Ovary (tissue), 9 donors: ENCODE results near the gene ATP6V1F. TPM values are rescaled to one million over a fixed set of nuclear protein-coding genes. Genes with fewer than 3 reads are reported as not detected.

ENCODE experiments used
- DNase-seq, 5 donors: peaks; one replicate each; pipeline ENCODE4 v3.0.0-alpha.2; 2019 to 2020
- H3K27ac ChIP-seq, 2 donors: fragments of 200-600 bp; one replicate each; pipeline versions ENCODE4 v1.5.1 to v1.8.0; 2019 to 2022
- H3K27me3 ChIP-seq: fragments of 200-600 bp; one replicate; pipeline ENCODE4 v1.8.0; 2022
- H3K36me3 ChIP-seq: fragments of 200-600 bp; sonication (generic); one replicate; pipeline ENCODE4 v1.5.1; 2019
- H3K4me1 ChIP-seq: one replicate; pipeline ENCODE4 v1.8.1; 2013; ENCODE audit warnings: mild to moderate bottlenecking, moderate library complexity; ENCODE audit not compliant: insufficient read depth
- H3K4me3 ChIP-seq: fragments of 200-600 bp; sonication (generic); one replicate; pipeline ENCODE4 v1.5.1; 2017
- H3K9me3 ChIP-seq, 2 donors: fragments of 200-600 bp in 1 of 2; sonication (generic) in 1 of 2; one replicate each; pipeline versions ENCODE4 v1.5.1 to v1.8.1; 2013 to 2019; ENCODE audit warnings: mild to moderate bottlenecking in 1 of 2, moderate library complexity in 1 of 2
- CTCF ChIP-seq, 3 donors: fragments of 450-650 bp in 2 of 3; fragments of 200-600 bp in 1 of 3; IDR thresholded peaks; one replicate each; pipeline versions ENCODE4 v1.5.1 to v1.8.0; 2016 to 2022; ENCODE audit warnings: antibody characterized with exemption in 3 of 3, mild to moderate bottlenecking in 1 of 3
- EP300 ChIP-seq: sonication (generic); formaldehyde crosslinking; IDR thresholded peaks from one replicate; pipeline ENCODE4 v1.6.1; 2017; ENCODE audit warnings: antibody characterized with exemption
- POLR2A ChIP-seq: fragments of 450-650 bp; IDR thresholded peaks from one replicate; pipeline ENCODE4 v1.6.1; 2017; ENCODE audit warnings: antibody characterized with exemption, mild to moderate bottlenecking, moderate library complexity
- WGBS, 3 donors: extraction: QIAGEN DNeasy Blood & Tissue Kit in 1 of 3; methylation state at CpG; one replicate each; pipeline versions ENCODE4 v1.1.5 to v1.1.7; 2013 to 2017; 5-methylcytosine and 5-hydroxymethylcytosine counted together
- intact Hi-C, 4 donors: fragments of 100-400 bp; cut with DNase I; formaldehyde crosslinking; loops; one replicate each; pipeline versions ENCODE4 v1.11.0 to v1.15.1; 2022 to 2023
- polyA plus RNA-seq, 2 donors: library from polyadenylated mRNA; stranded (reverse); fragments of 200-250 nt in 1 of 2; fragments of 350-450 nt in 1 of 2; fragmentation: Illumina TruSeq in 1 of 2; extraction: RNeasy Lipid Tissue Mini Kit (QIAGEN cat#74804) in 1 of 2; gene quantifications; one replicate each; pipeline ENCODE4 v1.2.3, GENCODE V29; 2013 to 2014
- total RNA-seq, 7 donors: library from RNA; depleted of rRNA in 2 of 7; stranded (reverse); fragments of >200 nt in 2 of 7; fragmentation: NEBNext Ultra II Directional in 3 of 7; extraction: Animal tissue kit (Norgen Biotek cat#: 25700) in 3 of 7; gene quantifications; one replicate each; pipeline versions ENCODE4 v1.1.0 to v1.2.4, GENCODE V29; 2016 to 2023
- donor health status: DM: no; HTN: no; CAD: no; lungs with moderate emphysema.
- donor health status: DM: no; HTN: no; CAD: no.
- donor health status: Bipolar disorder and iron deficiency.
- donor health status: DM: yes; HTN: yes; CAD: no.
- donor health status: DM: no; HTN: no; CAD: no.
- donor health status: DM: yes; HTN: yes; CAD: no.

Gene ATP6V1F
- total and polyA plus RNA-seq, 9 donors, result 57.3 to 128 (median 85.4) TPM

GRCh38 chr7:128838109-128838779 is 24.4 kb upstream of the ATP6V1F start:
- peak in 2 of 5 donors; percentile 18 to 23 for DNase-seq
- WGBS, 3 donors, result 90 to 91% (median 91%) methylated on average over 15 to 22 of the region's 22 CpGs
- intact Hi-C loops, result no loop called here
- Histone ChIP-seq H3K27ac (no peak overlapping the region), H3K4me3 (no peak overlapping the region), H3K27me3 (no peaks in the 10 kb centered on the region), H3K9me3 (no peaks in the 10 kb centered on the region), H3K4me1 (peaks cover 5% of the 10 kb centered on the region), H3K36me3 (no peaks in the 10 kb centered on the region)
- TF ChIP-seq POLR2A (no peak), EP300 (no peak), CTCF (IDR thresholded peaks at IDR 0.05) (no peak)

- H3K4me3 ChIP-seq, result no peak overlapping the region
- WGBS, 3 donors, result 86 to 90% (median 88%) methylated on average over 17 of the region's 17 CpGs
- no peaks in the 10 kb centered on the region for H3K4me1 ChIP-seq
- no peaks in the 10 kb centered on the region for H3K9me3 ChIP-seq
- intact Hi-C loops, result no loop called here
- no peak for DNase-seq
- H3K36me3 ChIP-seq, result no peaks in the 10 kb centered on the region
- no peak overlapping the region for H3K27ac ChIP-seq
- no peak for TF ChIP-seq EP300
- TF ChIP-seq POLR2A, result no peak
- TF ChIP-seq CTCF (IDR thresholded peaks at IDR 0.05), result no peak
- H3K27me3 ChIP-seq, result no peaks in the 10 kb centered on the region
Measured at GRCh38 chr7:128838981-128839731, 23.5 kb upstream of the ATP6V1F start.

GRCh38 chr7:128839751-128840177 is 22.9 kb upstream of the ATP6V1F start:
- TF ChIP-seq POLR2A (no peak), CTCF (IDR thresholded peaks at IDR 0.05) (no peak), EP300 (no peak)
- Histone ChIP-seq H3K4me3 (no peak overlapping the region), H3K9me3 (no peaks in the 10 kb centered on the region), H3K27ac (no peak overlapping the region), H3K36me3 (no peaks in the 10 kb centered on the region), H3K27me3 (no peaks in the 10 kb centered on the region), H3K4me1 (no peaks in the 10 kb centered on the region)
- WGBS, 3 donors, result 83 to 86% (median 83%) methylated on average over 13 of the region's 13 CpGs
- DNase-seq, result peak in 1 of 5 donors; percentile 12
- intact Hi-C loops, result no loop called here

- H3K27ac ChIP-seq, result no peak overlapping the region
- H3K9me3 ChIP-seq, result no peaks in the 10 kb centered on the region
- no peaks in the 10 kb centered on the region for H3K36me3 ChIP-seq
- intact Hi-C loops, result no loop called here
- H3K4me1 ChIP-seq, result no peaks in the 10 kb centered on the region
- H3K27me3 ChIP-seq, result no peaks in the 10 kb centered on the region
- TF ChIP-seq CTCF (IDR thresholded peaks at IDR 0.05) (no peak), POLR2A (no peak), EP300 (no peak)
- no peak overlapping the region for H3K4me3 ChIP-seq
- 90 to 92% (median 91%) methylated on average over 23 of the region's 23 CpGs for WGBS, 3 donors
- peak in 2 of 5 donors; percentile 13 to 25 for DNase-seq
Measured at GRCh38 chr7:128840326-128841170, 22.1 kb upstream of the ATP6V1F start.
